ENCODE results near the gene SGTA.

SGTA gene

GRCh38 chr19:2759362-2759761, 23.7 kb downstream of the SGTA start:
- Histone ChIP-seq H3K9me2 (replicated peaks; ENCODE audit: insufficient read depth, low read length) (no peaks in the 10 kb centered on the region), H3K4me2 (ENCODE audit: low read depth, low read length) (no peak overlapping the region), H3K36me3 (replicated peaks; ENCODE audit: insufficient read depth, low read length) (no peaks in the 10 kb centered on the region; the same call in 1 of the 2 replicates), H3K9ac (ENCODE audit: low read length) (no peak overlapping the region), H3F3A (ENCODE audit: insufficient read depth, low read length) (no peaks in the 10 kb centered on the region), H4K20me1 (ENCODE audit: insufficient read depth, low read length) (no peaks in the 10 kb centered on the region), H2AFZ (ENCODE audit: low read length) (no peak overlapping the region), H3K4me1 (ENCODE audit: low read length) (no peaks in the 10 kb centered on the region), H3K27me3 (replicated peaks; ENCODE audit: insufficient read depth, low read length) (no peaks in the 10 kb centered on the region), H3K79me2 (ENCODE audit: low read length) (0 out of 2 replicates have a peak, but pooled peaks cover 3% of the 10 kb centered on the region), H3K27ac (ENCODE audit: low read length) (no peak overlapping the region), H3K4me3 (ENCODE audit: low read length) (no peak overlapping the region), H3K9me3 (replicated peaks; ENCODE audit: insufficient read depth, low read length) (no peaks in the 10 kb centered on the region)
- no peak for DNase-seq
- TF ChIP-seq CTCF (IDR thresholded peaks at IDR 0.05; ENCODE audit: low read length) (no peak), EZH2 (optimal IDR thresholded peaks at IDR 0.05; ENCODE audit: low read depth, low read length) (no peak), EZH2phosphoT487 (IDR thresholded peaks at IDR 0.05; ENCODE audit: low read length) (no peak)

GRCh38 chr19:2758601-2759313, 24.3 kb downstream of the SGTA start:
- no peak for DNase-seq
- Histone ChIP-seq H3K36me3 (replicated peaks; ENCODE audit: insufficient read depth, low read length) (no peaks in the 10 kb centered on the region; the same call in 1 of the 2 replicates), H2AFZ (ENCODE audit: low read length) (no peak overlapping the region), H3K27me3 (replicated peaks; ENCODE audit: insufficient read depth, low read length) (no peaks in the 10 kb centered on the region), H4K20me1 (ENCODE audit: insufficient read depth, low read length) (no peaks in the 10 kb centered on the region), H3K4me3 (ENCODE audit: low read length) (no peak overlapping the region), H3K4me1 (ENCODE audit: low read length) (no peaks in the 10 kb centered on the region), H3K9ac (ENCODE audit: low read length) (no peak overlapping the region), H3K9me2 (replicated peaks; ENCODE audit: insufficient read depth, low read length) (no peaks in the 10 kb centered on the region), H3K27ac (ENCODE audit: low read length) (no peak overlapping the region), H3K79me2 (ENCODE audit: low read length) (0 out of 2 replicates have a peak, but pooled peaks cover 2% of the 10 kb centered on the region), H3K9me3 (replicated peaks; ENCODE audit: insufficient read depth, low read length) (no peaks in the 10 kb centered on the region), H3F3A (ENCODE audit: insufficient read depth, low read length) (no peaks in the 10 kb centered on the region), H3K4me2 (ENCODE audit: low read depth, low read length) (no peak overlapping the region)
- no peak for TF ChIP-seq CTCF (IDR thresholded peaks at IDR 0.05; ENCODE audit: low read length)
- no peak for TF ChIP-seq EZH2phosphoT487 (IDR thresholded peaks at IDR 0.05; ENCODE audit: low read length)
- TF ChIP-seq EZH2 (optimal IDR thresholded peaks at IDR 0.05; ENCODE audit: low read depth, low read length): no peak

GRCh38 chr19:2756921-2757881, 25.9 kb downstream of the SGTA start:
- TF ChIP-seq EZH2phosphoT487 (IDR thresholded peaks at IDR 0.05; ENCODE audit: low read length) (no peak), EZH2 (optimal IDR thresholded peaks at IDR 0.05; ENCODE audit: low read depth, low read length) (no peak), CTCF (IDR thresholded peaks at IDR 0.05; ENCODE audit: low read length) (no peak)
- H3K4me1 ChIP-seq (ENCODE audit: low read length): no peaks in the 10 kb centered on the region
- H3K4me3 ChIP-seq (ENCODE audit: low read length): no peak overlapping the region
- H4K20me1 ChIP-seq (ENCODE audit: insufficient read depth, low read length): no peaks in the 10 kb centered on the region
- no peak overlapping the region for H2AFZ ChIP-seq (ENCODE audit: low read length)
- no peaks in the 10 kb centered on the region for H3K9me2 ChIP-seq (replicated peaks; ENCODE audit: insufficient read depth, low read length)
- H3K27me3 ChIP-seq (replicated peaks; ENCODE audit: insufficient read depth, low read length): no peaks in the 10 kb centered on the region
- DNase-seq: no peak
- no peaks in the 10 kb centered on the region for H3K9me3 ChIP-seq (replicated peaks; ENCODE audit: insufficient read depth, low read length)
- H3K27ac ChIP-seq (ENCODE audit: low read length): no peak overlapping the region
- H3K79me2 ChIP-seq (ENCODE audit: low read length): no peaks in the 10 kb centered on the region
- H3K4me2 ChIP-seq (ENCODE audit: low read depth, low read length): no peak overlapping the region
- no peaks in the 10 kb centered on the region; the same call in 1 of the 2 replicates for H3K36me3 ChIP-seq (replicated peaks; ENCODE audit: insufficient read depth, low read length)
- H3K9ac ChIP-seq (ENCODE audit: low read length): no peak overlapping the region
- no peaks in the 10 kb centered on the region for H3F3A ChIP-seq (ENCODE audit: insufficient read depth, low read length)
